Gastroesophageal sphincter (tissue), 4 donors: ENCODE measurements around the gene ZFYVE28. TPM values are rescaled to one million over a fixed set of nuclear protein-coding genes. Genes with fewer than 3 reads are reported as not detected.

ENCODE experiments used
- ATAC-seq: fragments of 150-250 bp; one replicate; pipeline ENCODE4 v1.9.1; 2016; ENCODE audit warnings: mild to moderate bottlenecking, moderate library complexity
- H3K27ac ChIP-seq, 4 donors: fragments of 200-600 bp; sonication (generic) in 3 of 4; 1 replicate in 3 of 4; 2 replicates in 1 of 4; pipeline ENCODE4 v1.5.1; 2016 to 2019
- H3K27me3 ChIP-seq: fragments of 200-600 bp; sonication (generic); one replicate; pipeline ENCODE4 v1.5.1; 2019
- H3K36me3 ChIP-seq, 2 donors: fragments of 200-600 bp; sonication (generic); one replicate each; pipeline ENCODE4 v1.5.1; 2019; ENCODE audit warnings: control low read depth in 1 of 2
- H3K4me1 ChIP-seq, 3 donors: fragments of 200-600 bp; sonication (generic); 1 replicate in 2 of 3; 2 replicates in 1 of 3; pipeline ENCODE4 v1.5.1; 2016 to 2019; ENCODE audit warnings: control low read depth in 2 of 3
- H3K4me3 ChIP-seq, 2 donors: fragments of 200-600 bp; sonication (generic); one replicate each; pipeline ENCODE4 v1.5.1; 2019; ENCODE audit warnings: mild to moderate bottlenecking in 1 of 2, moderate library complexity in 1 of 2
- H3K9me3 ChIP-seq, 3 donors: fragments of 200-600 bp; sonication (generic); one replicate each; pipeline ENCODE4 v1.5.1; 2017 to 2019; ENCODE audit warnings: control low read depth in 2 of 3
- EP300 ChIP-seq: sonication (generic); formaldehyde crosslinking; IDR thresholded peaks from one replicate; pipeline ENCODE4 v1.6.1; 2017; ENCODE audit warnings: antibody characterized with exemption, mild to moderate bottlenecking
- POLR2A ChIP-seq, 2 donors: fragments of 450-650 bp; IDR thresholded peaks; one replicate each; pipeline ENCODE4 v1.6.1; 2017; ENCODE audit warnings: antibody characterized with exemption in 2 of 2, mild to moderate bottlenecking in 2 of 2, moderate library complexity in 1 of 2
- POLR2AphosphoS5 ChIP-seq: sonication (generic); formaldehyde crosslinking; IDR thresholded peaks from one replicate; pipeline ENCODE4 v1.6.1; 2017; ENCODE audit warnings: antibody characterized with exemption
- WGBS, 2 donors: methylation state at CpG; one replicate each; pipeline ENCODE4 v1.1.5; 2018; ENCODE audit warnings: low coverage in 1 of 2; 5-methylcytosine and 5-hydroxymethylcytosine counted together
- total RNA-seq, 4 donors: library from RNA; depleted of rRNA; stranded (reverse); fragments of >200 nt; gene quantifications; one replicate each; pipeline ENCODE4 v1.1.0, GENCODE V29; 2016
- TF ChIP-seq, protein P1 (sequence below), 4 experiments: fragments of 200-600 bp in 2 of 4; fragments of 450-650 bp in 2 of 4; sonication (generic) in 1 of 4; IDR thresholded peaks; one replicate each; pipeline ENCODE4 v1.5.1; 2017 to 2019; ENCODE audit warnings: antibody characterized with exemption in 4 of 4, mild to moderate bottlenecking in 2 of 4, moderate library complexity in 2 of 4

Gene ZFYVE28
- total RNA-seq, 4 donors from 2014 or later = 4.4 to 12.0 (median 8.2) TPM

DNA sequence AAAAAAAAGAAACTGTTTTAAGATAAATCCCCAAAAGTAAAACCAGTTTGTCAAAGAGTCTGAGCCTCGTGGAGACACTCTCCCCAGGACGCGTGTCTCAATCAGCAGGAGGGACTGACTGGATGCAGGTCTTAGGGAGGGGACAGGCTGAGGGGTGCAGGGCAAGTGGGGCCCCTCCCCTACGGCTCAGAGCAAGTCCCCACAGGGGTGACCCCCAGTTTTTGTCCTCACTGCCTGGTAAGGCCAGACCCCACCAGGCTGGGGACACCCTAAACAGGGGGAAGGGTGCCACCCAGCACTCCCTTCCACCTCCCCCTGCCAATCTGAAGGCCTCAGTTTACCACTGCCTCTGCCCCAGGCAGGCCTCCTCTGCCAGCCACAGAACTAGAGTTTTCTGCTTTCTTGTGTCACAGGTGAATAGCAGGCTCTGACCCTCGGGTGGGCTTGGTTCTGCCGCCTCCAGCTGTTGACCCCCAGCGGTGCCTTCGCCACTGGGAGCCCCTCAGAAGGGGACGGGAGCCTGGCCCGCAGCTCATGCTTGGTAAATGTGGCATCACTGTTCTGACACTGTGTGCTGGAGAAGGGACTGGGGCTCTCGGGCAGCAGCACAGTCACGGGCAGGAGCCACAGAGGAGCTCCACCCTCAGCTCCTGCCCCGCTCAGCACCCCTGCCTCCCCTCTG lies 86.8 kb downstream of the ZFYVE28 start:
- H3K36me3 ChIP-seq = peaks cover 0 to 37% of the 10 kb centered on the region in 2 donors
- no peak for ATAC-seq
- no peak for TF ChIP-seq POLR2A (IDR thresholded peaks at IDR 0.05)
- peaks cover 0 to 28% (median 0%) of the 10 kb centered on the region in 3 donors for H3K9me3 ChIP-seq
- H3K27ac ChIP-seq = no peak overlapping the region
- no peaks in the 10 kb centered on the region for H3K27me3 ChIP-seq
- 90% methylated on average over 4 of the region's 13 CpGs; no CpG with 5 or more reads in 1 of the 2 donors for WGBS, 2 donors
- no peak overlapping the region for H3K4me3 ChIP-seq
- H3K4me1 ChIP-seq = no peaks in the 10 kb centered on the region

DNA sequence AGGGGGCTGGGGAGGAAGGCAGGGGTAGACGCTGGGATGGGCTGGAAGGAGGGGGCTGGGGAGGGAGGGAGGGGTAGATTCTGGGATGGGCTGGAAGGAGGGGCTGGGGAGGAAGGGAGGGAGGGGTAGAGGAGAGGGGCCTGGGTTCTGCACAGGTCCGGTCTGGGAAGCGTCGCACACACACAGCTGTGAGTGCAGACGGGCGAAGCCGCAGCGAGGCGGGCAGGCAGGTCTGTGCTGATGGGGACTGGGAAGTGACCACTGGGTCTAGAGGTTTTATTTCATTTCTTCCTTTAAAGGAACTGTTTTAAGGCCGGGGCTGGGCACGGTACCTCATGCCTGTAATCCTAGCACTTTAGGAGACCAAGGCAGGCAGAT lies 87.4 kb downstream of the ZFYVE28 start:
- ATAC-seq = no peak
- H3K27me3 ChIP-seq = no peaks in the 10 kb centered on the region
- no peaks in the 10 kb centered on the region for H3K4me1 ChIP-seq
- 70 to 80% methylated on average over 2 to 11 of the region's 11 CpGs for WGBS, 2 donors
- H3K27ac ChIP-seq = no peak overlapping the region
- H3K4me3 ChIP-seq = no peak overlapping the region
- peaks cover 0 to 37% of the 10 kb centered on the region in 2 donors for H3K36me3 ChIP-seq
- TF ChIP-seq POLR2A (IDR thresholded peaks at IDR 0.05) = no peak
- TF ChIP-seq, protein P1, sequence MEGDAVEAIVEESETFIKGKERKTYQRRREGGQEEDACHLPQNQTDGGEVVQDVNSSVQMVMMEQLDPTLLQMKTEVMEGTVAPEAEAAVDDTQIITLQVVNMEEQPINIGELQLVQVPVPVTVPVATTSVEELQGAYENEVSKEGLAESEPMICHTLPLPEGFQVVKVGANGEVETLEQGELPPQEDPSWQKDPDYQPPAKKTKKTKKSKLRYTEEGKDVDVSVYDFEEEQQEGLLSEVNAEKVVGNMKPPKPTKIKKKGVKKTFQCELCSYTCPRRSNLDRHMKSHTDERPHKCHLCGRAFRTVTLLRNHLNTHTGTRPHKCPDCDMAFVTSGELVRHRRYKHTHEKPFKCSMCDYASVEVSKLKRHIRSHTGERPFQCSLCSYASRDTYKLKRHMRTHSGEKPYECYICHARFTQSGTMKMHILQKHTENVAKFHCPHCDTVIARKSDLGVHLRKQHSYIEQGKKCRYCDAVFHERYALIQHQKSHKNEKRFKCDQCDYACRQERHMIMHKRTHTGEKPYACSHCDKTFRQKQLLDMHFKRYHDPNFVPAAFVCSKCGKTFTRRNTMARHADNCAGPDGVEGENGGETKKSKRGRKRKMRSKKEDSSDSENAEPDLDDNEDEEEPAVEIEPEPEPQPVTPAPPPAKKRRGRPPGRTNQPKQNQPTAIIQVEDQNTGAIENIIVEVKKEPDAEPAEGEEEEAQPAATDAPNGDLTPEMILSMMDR (IDR thresholded peaks at IDR 0.05) = no peak
- no peak for TF ChIP-seq POLR2AphosphoS5
- no peak for TF ChIP-seq EP300
- H3K9me3 ChIP-seq = peaks cover 0 to 35% (median 0%) of the 10 kb centered on the region in 3 donors

DNA sequence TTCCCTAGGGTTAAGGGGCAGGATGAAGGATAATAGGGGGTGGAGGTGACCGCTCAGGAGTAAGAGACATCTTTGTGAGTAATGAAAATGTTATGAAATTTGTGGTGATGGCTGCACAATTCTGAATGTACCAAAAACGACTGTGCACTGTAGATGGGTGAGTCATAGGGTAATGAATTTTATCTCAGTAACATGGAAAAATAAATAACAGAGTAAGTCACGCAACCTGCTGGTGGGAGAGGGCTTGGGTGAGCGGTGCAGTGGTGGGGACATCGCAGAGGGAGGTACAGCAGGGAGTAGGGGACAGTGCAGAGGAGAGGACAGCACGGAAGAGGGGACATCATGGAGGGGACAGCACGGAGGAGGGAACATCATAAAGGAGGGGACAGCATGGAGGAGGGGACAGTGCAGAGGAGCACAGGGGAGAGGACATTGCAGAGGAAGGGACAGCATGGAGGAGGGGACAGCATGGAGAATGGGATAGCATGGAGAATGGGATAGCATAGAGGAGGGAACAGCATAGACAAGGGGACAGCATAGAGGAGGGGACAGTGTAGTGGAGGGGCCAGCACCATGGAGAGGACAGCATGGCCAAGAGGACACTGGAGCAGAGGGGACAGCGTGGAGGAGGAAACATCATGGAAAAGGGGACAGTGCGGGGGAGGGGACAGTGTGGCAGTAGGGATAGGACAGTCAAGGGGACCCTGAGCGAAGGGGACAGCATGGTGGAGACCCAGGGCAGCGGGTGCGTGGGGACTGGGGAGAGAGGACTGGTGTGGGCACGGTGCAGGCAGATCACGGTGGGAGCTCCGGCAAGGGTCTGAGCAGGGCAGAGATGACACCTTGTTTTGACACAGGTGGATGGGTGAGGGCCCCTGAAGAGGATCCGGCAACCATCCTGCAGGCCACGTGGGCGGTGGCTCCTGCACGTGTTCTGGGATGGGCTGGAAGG lies 88.1 kb downstream of the ZFYVE28 start:
- no peak overlapping the region for H3K27ac ChIP-seq
- no peak for ATAC-seq
- no peak overlapping the region for H3K4me3 ChIP-seq
- 63 to 72% methylated on average over 9 to 16 of the region's 19 CpGs for WGBS, 2 donors
- peaks cover 0 to 34% of the 10 kb centered on the region in 2 donors for H3K36me3 ChIP-seq
- H3K27me3 ChIP-seq = no peaks in the 10 kb centered on the region
- TF ChIP-seq POLR2A (IDR thresholded peaks at IDR 0.05) (no peak), POLR2AphosphoS5 (no peak), EP300 (no peak)
- TF ChIP-seq, protein P1 (IDR thresholded peaks at IDR 0.05) = no peak
- H3K9me3 ChIP-seq = peaks cover 0 to 41% (median 0%) of the 10 kb centered on the region in 3 donors
- no peaks in the 10 kb centered on the region for H3K4me1 ChIP-seq

DNA sequence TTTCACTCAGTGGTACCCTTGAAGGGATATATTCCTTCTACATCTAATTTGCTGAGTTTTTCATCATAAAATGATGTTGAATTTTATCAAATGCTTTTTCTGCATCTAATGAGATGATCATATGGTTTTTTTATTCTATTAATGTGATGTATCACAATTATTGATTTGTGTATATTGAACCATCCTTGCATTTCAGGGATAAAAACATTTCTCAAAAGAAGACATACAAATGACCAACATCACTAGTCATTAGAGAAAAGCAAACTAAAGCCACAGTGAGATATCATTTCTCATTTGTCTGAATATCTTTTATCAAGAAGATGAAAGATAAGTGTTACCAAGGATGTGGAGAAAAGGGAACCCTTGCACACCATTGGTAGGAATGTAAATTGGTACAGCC lies 90.9 kb downstream of the ZFYVE28 start:
- Histone ChIP-seq H3K9me3 (peaks cover 0 to 49% (median 0%) of the 10 kb centered on the region in 3 donors), H3K27me3 (no peaks in the 10 kb centered on the region)

DNA sequence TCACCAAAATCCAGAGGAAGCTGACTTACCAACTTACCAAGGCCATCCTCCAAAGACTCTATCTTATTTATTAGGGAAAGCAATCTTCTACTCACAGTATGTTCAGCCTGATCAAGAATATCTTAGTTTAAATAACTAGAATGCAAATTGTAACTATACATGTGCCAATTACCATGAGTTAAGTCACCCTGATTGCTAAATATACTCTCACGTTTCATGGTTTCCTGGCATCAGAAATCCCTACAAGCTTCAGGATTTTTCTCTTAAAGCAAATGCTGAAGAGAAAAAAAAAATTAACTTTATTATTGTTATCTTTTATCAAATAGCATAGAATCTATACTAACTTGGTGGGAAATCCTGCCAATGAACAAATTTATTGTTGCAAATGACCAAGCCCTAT lies 93.6 kb downstream of the ZFYVE28 start:
- Histone ChIP-seq H3K27me3 (no peaks in the 10 kb centered on the region), H3K27ac (no peak overlapping the region), H3K36me3 (peaks cover 0 to 14% of the 10 kb centered on the region in 2 donors), H3K4me1 (no peaks in the 10 kb centered on the region), H3K9me3 (peaks cover 0 to 49% (median 0%) of the 10 kb centered on the region in 3 donors), H3K4me3 (no peak overlapping the region)
- ATAC-seq = no peak
- TF ChIP-seq, protein P1 (IDR thresholded peaks at IDR 0.05) = no peak
- TF ChIP-seq POLR2A (IDR thresholded peaks at IDR 0.05) (no peak), POLR2AphosphoS5 (no peak), EP300 (no peak)
- WGBS, 2 donors = 59 to 75% methylated on average over 1 of the region's 1 CpG

More for the DNA sequence above, 90.9 kb downstream of the ZFYVE28 start:
- Histone ChIP-seq H3K4me1 (no peaks in the 10 kb centered on the region), H3K27ac (no peak overlapping the region), H3K4me3 (no peak overlapping the region), H3K36me3 (peaks cover 0 to 25% of the 10 kb centered on the region in 2 donors)
- TF ChIP-seq POLR2AphosphoS5 (no peak), POLR2A (IDR thresholded peaks at IDR 0.05) (no peak), EP300 (no peak)
- TF ChIP-seq, protein P1 (IDR thresholded peaks at IDR 0.05) = no peak
- no peak for ATAC-seq
